K562 (cell line): ENCODE results near the gene SOCS4. TPM values are rescaled to one million over a fixed set of nuclear protein-coding genes. Genes with fewer than 3 reads are reported as not detected.

Experiments used
- CC2D1A ChIP-seq: fragments of 450-650 bp; IDR thresholded peaks from 2 replicates; pipeline ENCODE4 v1.6.1; 2017; ENCODE audit warnings: mild to moderate bottlenecking
- HDAC1 ChIP-seq, 2 experiments: fragments of 450-650 bp; IDR thresholded peaks; 2 replicates each; pipeline ENCODE4 v1.6.1; 2016 to 2017; ENCODE audit warnings: inconsistent platforms in 1 of 2, mild to moderate bottlenecking in 1 of 2, moderate library complexity in 1 of 2
- HMG20A ChIP-seq: fragments of 450-650 bp; formaldehyde crosslinking; conservative IDR thresholded peaks from 2 replicates; pipeline ENCODE4 v1.4.0; 2020; ENCODE audit warnings: mild to moderate bottlenecking, mixed read lengths
- KDM1A ChIP-seq, 2 experiments: fragments of 450-650 bp; IDR thresholded peaks; 2 replicates each; pipeline ENCODE4 v1.6.1; 2016; ENCODE audit warnings: mild to moderate bottlenecking in 2 of 2
- MYBL2 ChIP-seq, 2 experiments: fragments of 450-650 bp in 1 of 2; sonication (generic) in 1 of 2; formaldehyde crosslinking in 1 of 2; IDR thresholded peaks; 2 replicates each; pipeline versions ENCODE4 v1.6.1 to v1.8.1; 2017 to 2022; ENCODE audit warnings: borderline replicate concordance in 1 of 2, inconsistent platforms in 1 of 2, low read depth in 1 of 2, mild to moderate bottlenecking in 1 of 2, missing genetic modification reagents in 1 of 2, moderate library complexity in 1 of 2
- NONO ChIP-seq, 2 experiments: fragments of 200-400 bp in 1 of 2; fragments of 450-650 bp in 1 of 2; formaldehyde crosslinking in 1 of 2; IDR thresholded peaks; 2 replicates each; pipeline ENCODE4 v1.6.1; 2017; ENCODE audit warnings: low read depth in 2 of 2, mild to moderate bottlenecking in 2 of 2, moderate library complexity in 2 of 2, low read length in 1 of 2
- POLR3G ChIP-seq: IDR thresholded peaks from 2 replicates; pipeline ENCODE4 v1.6.1; 2011; ENCODE audit not compliant: insufficient read length, insufficient replicate concordance; ENCODE audit errors: extremely low read depth
- PPARD ChIP-seq: fragments of 250-450 bp; sonication (Bioruptor Pico); IDR thresholded peaks from 2 replicates; pipeline ENCODE4 v1.8.0; 2022; ENCODE audit warnings: inconsistent platforms, mild to moderate bottlenecking, moderate library complexity
- RHOXF2B ChIP-seq: fragments of 250-450 bp; sonication (Bioruptor Pico); conservative IDR thresholded peaks from 2 replicates; pipeline ENCODE4 v1.5.1; 2021
- SRSF3 ChIP-seq: fragments of 200-400 bp; formaldehyde crosslinking; IDR thresholded peaks from 2 replicates; pipeline ENCODE4 v1.6.1; 2016; ENCODE audit warnings: mild to moderate bottlenecking, low read length, moderate library complexity; ENCODE audit not compliant: insufficient read depth
- TAF9B ChIP-seq: fragments of 450-650 bp; IDR thresholded peaks from 2 replicates; pipeline ENCODE4 v1.6.1; 2018; ENCODE audit warnings: mild to moderate bottlenecking; ENCODE audit not compliant: partially characterized antibody
- ZBED1 ChIP-seq: IDR thresholded peaks from 2 replicates; pipeline ENCODE4 v1.6.1; 2014
- ZC3H11A ChIP-seq: IDR thresholded peaks from 2 replicates; pipeline ENCODE4 v1.6.1; 2012; ENCODE audit warnings: low read depth, low read length, improper control_type of control experiment
- ZKSCAN1 ChIP-seq: fragments of 150-350 bp; IDR thresholded peaks from 2 replicates; pipeline ENCODE4 v1.6.1; 2016; ENCODE audit warnings: low read depth, low read length
- ZNF134 ChIP-seq: fragments of 250-450 bp; sonication (Bioruptor Pico); conservative IDR thresholded peaks from 2 replicates; pipeline ENCODE4 v1.4.0; 2020
- ZNF583 ChIP-seq: fragments of 250-450 bp; sonication (Bioruptor Pico); IDR thresholded peaks from 2 replicates; pipeline ENCODE4 v1.4.0; 2020
- ZNF644 ChIP-seq: fragments of 200-800 bp; sonication (Bioruptor generic); IDR thresholded peaks from 2 replicates; pipeline ENCODE4 v1.6.1; 2016; ENCODE audit warnings: low read depth, missing genetic modification characterization, missing compliant biosample characterization
- polyA plus RNA-seq, 8 experiments: library from polyadenylated mRNA; depleted of rRNA in 4 of 8; stranded (reverse) in 5 of 8; unstranded in 3 of 8; fragments of >200 nt; fragmentation: Nextera tagmentation in 2 of 8; fragmentation: Illumina TruSeq in 1 of 8; extraction: Ambion mirVana in 2 of 8; extraction: Trizol in 1 of 8; gene quantifications; 2 replicates each; pipeline versions ENCODE4 v1.2.1 to v1.2.3, GENCODE V29; 2011 to 2014; ENCODE audit warnings: inconsistent platforms in 1 of 8, missing spikeins in 1 of 8
- total RNA-seq, 7 experiments: library from RNA; depleted of rRNA in 6 of 7; stranded (reverse); fragments of >200 nt in 6 of 7; fragmentation: Illumina TruSeq in 2 of 7; extraction: Trizol in 2 of 7; gene quantifications; 2 replicates each; pipeline versions ENCODE4 v1.2.1 to v1.2.3, GENCODE V29; 2011 to 2021; ENCODE audit warnings: low replicate concordance in 1 of 7
- TF ChIP-seq, protein P1 (sequence below): IDR thresholded peaks from 3 replicates; pipeline ENCODE4 v1.6.1; 2011; ENCODE audit warnings: borderline replicate concordance, mild to moderate bottlenecking, moderate library complexity; ENCODE audit not compliant: insufficient read length; ENCODE audit errors: extremely low read depth
- TF ChIP-seq, protein P2 (sequence below): fragments of 250-450 bp; sonication (Bioruptor Pico); IDR thresholded peaks from 2 replicates; pipeline ENCODE4 v1.4.0; 2020

The SOCS4 gene
- total and polyA plus RNA-seq, 9 of the 15 experiments (the other 6 are each of a cell fraction or from before 2014, with no cell fraction given), result 2.6 to 12.7 (median 9.7) TPM

GRCh38 chr14:55051423-55052268, 24.6 kb downstream of the SOCS4 start, which contains the start of gene MAPK1IP1L (continued):
- TF ChIP-seq MYBL2 (IDR thresholded peaks at IDR 0.05; ENCODE audit: low read depth) (no peak), MYBL2 (CRISPR knock-in tag; IDR thresholded peaks at IDR 0.05; ENCODE audit: borderline replicate concordance) (no peak), HDAC1 (IDR thresholded peaks at IDR 0.05) (peak in 1 of 2 experiments; percentile 78; a peak in 2 of 4 replicates), ZNF134 (CRISPR knock-in tag) (no peak), PPARD (CRISPR knock-in tag) (no peak), ZC3H11A (no peak), TAF9B (peak; percentile 67), SRSF3 (no peak), CC2D1A (no peak), ZBED1 (0 out of 2 replicates have a peak, but pooled peaks have one; percentile 54), ZNF644 (tag) (no peak), POLR3G (no peak), KDM1A (IDR thresholded peaks at IDR 0.05) (no peak), RHOXF2B (CRISPR knock-in tag) (no peak), NONO (IDR thresholded peaks at IDR 0.05; ENCODE audit: low read depth in 2 of 2, low read length in 1 of 2) (peak; percentile 45 to 64; a peak in 1 of 4 replicates), HMG20A (no peak), ZNF583 (CRISPR knock-in tag) (no peak), ZKSCAN1 (no peak)
- TF ChIP-seq, protein P1, sequence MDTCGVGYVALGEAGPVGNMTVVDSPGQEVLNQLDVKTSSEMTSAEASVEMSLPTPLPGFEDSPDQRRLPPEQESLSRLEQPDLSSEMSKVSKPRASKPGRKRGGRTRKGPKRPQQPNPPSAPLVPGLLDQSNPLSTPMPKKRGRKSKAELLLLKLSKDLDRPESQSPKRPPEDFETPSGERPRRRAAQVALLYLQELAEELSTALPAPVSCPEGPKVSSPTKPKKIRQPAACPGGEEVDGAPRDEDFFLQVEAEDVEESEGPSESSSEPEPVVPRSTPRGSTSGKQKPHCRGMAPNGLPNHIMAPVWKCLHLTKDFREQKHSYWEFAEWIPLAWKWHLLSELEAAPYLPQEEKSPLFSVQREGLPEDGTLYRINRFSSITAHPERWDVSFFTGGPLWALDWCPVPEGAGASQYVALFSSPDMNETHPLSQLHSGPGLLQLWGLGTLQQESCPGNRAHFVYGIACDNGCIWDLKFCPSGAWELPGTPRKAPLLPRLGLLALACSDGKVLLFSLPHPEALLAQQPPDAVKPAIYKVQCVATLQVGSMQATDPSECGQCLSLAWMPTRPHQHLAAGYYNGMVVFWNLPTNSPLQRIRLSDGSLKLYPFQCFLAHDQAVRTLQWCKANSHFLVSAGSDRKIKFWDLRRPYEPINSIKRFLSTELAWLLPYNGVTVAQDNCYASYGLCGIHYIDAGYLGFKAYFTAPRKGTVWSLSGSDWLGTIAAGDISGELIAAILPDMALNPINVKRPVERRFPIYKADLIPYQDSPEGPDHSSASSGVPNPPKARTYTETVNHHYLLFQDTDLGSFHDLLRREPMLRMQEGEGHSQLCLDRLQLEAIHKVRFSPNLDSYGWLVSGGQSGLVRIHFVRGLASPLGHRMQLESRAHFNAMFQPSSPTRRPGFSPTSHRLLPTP, result no peak
- TF ChIP-seq, protein P2, sequence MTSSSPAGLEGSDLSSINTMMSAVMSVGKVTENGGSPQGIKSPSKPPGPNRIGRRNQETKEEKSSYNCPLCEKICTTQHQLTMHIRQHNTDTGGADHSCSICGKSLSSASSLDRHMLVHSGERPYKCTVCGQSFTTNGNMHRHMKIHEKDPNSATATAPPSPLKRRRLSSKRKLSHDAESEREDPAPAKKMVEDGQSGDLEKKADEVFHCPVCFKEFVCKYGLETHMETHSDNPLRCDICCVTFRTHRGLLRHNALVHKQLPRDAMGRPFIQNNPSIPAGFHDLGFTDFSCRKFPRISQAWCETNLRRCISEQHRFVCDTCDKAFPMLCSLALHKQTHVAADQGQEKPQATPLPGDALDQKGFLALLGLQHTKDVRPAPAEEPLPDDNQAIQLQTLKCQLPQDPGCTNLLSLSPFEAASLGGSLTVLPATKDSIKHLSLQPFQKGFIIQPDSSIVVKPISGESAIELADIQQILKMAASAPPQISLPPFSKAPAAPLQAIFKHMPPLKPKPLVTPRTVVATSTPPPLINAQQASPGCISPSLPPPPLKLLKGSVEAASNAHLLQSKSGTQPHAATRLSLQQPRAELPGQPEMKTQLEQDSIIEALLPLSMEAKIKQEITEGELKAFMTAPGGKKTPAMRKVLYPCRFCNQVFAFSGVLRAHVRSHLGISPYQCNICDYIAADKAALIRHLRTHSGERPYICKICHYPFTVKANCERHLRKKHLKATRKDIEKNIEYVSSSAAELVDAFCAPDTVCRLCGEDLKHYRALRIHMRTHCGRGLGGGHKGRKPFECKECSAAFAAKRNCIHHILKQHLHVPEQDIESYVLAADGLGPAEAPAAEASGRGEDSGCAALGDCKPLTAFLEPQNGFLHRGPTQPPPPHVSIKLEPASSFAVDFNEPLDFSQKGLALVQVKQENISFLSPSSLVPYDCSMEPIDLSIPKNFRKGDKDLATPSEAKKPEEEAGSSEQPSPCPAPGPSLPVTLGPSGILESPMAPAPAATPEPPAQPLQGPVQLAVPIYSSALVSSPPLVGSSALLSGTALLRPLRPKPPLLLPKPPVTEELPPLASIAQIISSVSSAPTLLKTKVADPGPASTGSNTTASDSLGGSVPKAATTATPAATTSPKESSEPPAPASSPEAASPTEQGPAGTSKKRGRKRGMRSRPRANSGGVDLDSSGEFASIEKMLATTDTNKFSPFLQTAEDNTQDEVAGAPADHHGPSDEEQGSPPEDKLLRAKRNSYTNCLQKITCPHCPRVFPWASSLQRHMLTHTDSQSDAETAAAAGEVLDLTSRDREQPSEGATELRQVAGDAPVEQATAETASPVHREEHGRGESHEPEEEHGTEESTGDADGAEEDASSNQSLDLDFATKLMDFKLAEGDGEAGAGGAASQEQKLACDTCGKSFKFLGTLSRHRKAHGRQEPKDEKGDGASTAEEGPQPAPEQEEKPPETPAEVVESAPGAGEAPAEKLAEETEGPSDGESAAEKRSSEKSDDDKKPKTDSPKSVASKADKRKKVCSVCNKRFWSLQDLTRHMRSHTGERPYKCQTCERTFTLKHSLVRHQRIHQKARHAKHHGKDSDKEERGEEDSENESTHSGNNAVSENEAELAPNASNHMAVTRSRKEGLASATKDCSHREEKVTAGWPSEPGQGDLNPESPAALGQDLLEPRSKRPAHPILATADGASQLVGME (CRISPR knock-in tag), result no peak; the same call in 1 of the 2 replicates
